Fibroblast of the aortic adventitia (primary cell): ENCODE results near the gene F10. TPM values are rescaled to one million over a fixed set of nuclear protein-coding genes. Genes with fewer than 3 reads are reported as not detected.
A peak's percentile ranks its signal among the peaks of the same experiment; 100 is the strongest.

Experiments
- DNase-seq: peaks from one replicate; pipeline ENCODE4 v3.0.0-alpha.2; 2010; ENCODE audit warnings: low read depth
- H3K4me3 ChIP-seq: 2 replicates; pipeline ENCODE4 v1.5.1; 2011; ENCODE audit warnings: low read depth, mild to moderate bottlenecking, control low read depth, low read length, moderate library complexity
- small RNA-seq: library from RNA; depleted of rRNA; stranded (forward); fragments of <200 nt; gene quantifications from one replicate; pipeline ENCODE3, GENCODE V24; 2012
- total RNA-seq: library from RNA; depleted of rRNA; stranded (reverse); fragments of >200 nt; gene quantifications from 2 replicates; pipeline ENCODE4 v1.2.3, GENCODE V29; 2012; ENCODE audit warnings: low replicate concordance
- TF ChIP-seq, protein P1 (sequence below): IDR thresholded peaks from 2 replicates; pipeline ENCODE4 v1.5.1; 2011; ENCODE audit warnings: mild to moderate bottlenecking, low read length, control low read depth, inconsistent platforms; ENCODE audit not compliant: insufficient read depth

F10 gene
- total RNA-seq, 1 donor: 12.6 TPM

DNA sequence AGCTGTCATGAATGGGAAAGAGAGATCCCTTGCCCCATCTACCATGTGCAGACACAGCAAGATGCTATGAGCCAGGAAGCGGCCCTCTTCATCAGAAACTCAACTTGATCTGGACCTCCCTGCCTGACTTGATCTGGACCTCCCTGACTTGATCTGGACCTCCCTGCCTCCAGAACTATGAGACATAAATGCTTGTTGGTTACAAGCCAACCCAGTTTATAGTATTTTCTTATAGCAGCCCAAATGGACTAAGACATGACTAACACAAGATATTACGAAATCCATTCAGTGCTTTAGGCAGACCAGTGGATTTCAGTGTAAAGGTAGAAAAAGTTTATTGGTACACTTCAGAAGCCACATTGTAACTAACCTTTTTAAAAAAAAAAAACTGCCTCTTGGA, 70.3 kb downstream of the F10 start:
- no peak overlapping the region for H3K4me3 ChIP-seq
- peak; percentile 86 for DNase-seq
- TF ChIP-seq, protein P1, sequence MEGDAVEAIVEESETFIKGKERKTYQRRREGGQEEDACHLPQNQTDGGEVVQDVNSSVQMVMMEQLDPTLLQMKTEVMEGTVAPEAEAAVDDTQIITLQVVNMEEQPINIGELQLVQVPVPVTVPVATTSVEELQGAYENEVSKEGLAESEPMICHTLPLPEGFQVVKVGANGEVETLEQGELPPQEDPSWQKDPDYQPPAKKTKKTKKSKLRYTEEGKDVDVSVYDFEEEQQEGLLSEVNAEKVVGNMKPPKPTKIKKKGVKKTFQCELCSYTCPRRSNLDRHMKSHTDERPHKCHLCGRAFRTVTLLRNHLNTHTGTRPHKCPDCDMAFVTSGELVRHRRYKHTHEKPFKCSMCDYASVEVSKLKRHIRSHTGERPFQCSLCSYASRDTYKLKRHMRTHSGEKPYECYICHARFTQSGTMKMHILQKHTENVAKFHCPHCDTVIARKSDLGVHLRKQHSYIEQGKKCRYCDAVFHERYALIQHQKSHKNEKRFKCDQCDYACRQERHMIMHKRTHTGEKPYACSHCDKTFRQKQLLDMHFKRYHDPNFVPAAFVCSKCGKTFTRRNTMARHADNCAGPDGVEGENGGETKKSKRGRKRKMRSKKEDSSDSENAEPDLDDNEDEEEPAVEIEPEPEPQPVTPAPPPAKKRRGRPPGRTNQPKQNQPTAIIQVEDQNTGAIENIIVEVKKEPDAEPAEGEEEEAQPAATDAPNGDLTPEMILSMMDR: no peak

DNA sequence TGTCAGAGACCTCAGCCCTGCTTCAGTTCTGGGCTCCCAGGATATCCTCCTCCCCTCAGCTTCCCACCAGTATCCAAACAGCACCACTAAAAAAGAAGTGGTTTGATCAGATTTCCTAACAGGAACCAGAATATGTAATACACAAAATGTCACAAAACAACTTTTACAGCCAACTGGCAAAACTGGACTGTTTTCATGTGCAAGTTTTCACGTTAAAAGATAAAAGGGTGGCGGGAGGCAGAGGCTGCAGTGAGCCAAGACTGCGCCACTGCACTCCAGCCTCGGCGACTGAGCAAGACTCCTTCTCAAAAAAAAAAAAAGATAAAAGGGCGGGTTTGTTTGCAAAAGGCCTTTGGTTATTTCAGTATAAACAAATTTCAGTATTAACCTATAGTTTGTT, 72.8 kb downstream of the F10 start:
- DNase-seq: no peak
- no peak overlapping the region for H3K4me3 ChIP-seq
- TF ChIP-seq, protein P1: no peak

DNA sequence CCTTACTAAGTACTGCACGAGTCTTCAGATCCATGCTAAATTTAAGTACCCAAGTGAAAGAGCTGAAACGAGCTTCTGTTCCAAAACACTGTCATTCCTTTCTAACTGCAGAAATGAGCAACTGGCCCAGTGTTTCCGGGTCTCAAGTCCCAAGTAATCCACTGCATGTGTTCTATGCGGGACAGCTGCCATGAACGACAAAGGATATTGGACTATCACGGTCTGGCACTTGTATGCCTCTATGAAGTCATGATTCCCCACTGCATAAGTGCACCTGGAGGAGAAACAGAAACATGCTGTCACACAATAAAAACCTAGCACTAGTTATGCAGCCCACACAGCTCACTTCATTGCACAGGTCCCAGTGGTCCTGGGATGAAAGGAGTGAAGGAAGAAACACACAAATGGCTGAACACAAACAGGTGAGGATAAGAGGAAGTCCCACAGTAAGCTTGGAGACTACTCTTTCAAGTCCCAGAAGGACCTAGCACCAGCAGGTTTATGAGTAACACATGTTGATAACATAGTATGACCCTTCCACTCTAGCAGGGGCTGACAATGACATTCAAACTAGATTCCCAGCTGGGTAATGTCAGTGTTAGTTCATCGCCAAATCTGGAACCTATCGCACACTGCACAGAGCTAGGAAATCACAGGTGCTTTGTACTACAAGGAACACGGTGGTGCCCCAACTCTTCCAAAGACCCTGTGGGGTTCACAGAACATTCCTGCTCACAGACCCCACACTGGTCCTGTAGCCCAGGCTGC, 74.6 kb downstream of the F10 start:
- H3K4me3 ChIP-seq: no peak overlapping the region
- DNase-seq: no peak
- TF ChIP-seq, protein P1: no peak

Small RNA genes lying within 50 kb of the gene (small RNA-seq; reads per million reads assigned to genes)
- gene AL137002.1: not detected

Other genes with a start within 250 kb of the F10 start
- 2.2 and 8.0 TPM in 2 replicates for gene MCF2L, start 153.6 kb upstream of the F10 start, total RNA-seq
- gene F7, start 17.0 kb upstream of the F10 start, total RNA-seq: under 0.01 TPM in 1 of 2 replicates, not detected in the other
- not detected in 2 replicates for gene PROZ, start 35.8 kb downstream of the F10 start, total RNA-seq
- gene PCID2, start 85.9 kb downstream of the F10 start, total RNA-seq: 55.0 and 77.4 TPM in 2 replicates
- 58.1 and 114 TPM in 2 replicates for gene CUL4A, start 86.8 kb downstream of the F10 start, total RNA-seq
- 85.1 and 161 TPM in 2 replicates for gene LAMP1, start 174.4 kb downstream of the F10 start, total RNA-seq
- gene GRTP1, start 241.3 kb downstream of the F10 start, total RNA-seq: 1.9 and 5.2 TPM in 2 replicates